Measurements from ENCODE around the gene CLPX. TPM values are rescaled to one million over a fixed set of nuclear protein-coding genes. Genes with fewer than 3 reads are reported as not detected.

CLPX gene
- total and polyA plus RNA-seq, 9 of the 15 experiments (the other 6 are each of a cell fraction or from before 2014, with no cell fraction given), result 11.2 to 83.3 (median 51.3) TPM

- Histone ChIP-seq H3K4me1 (replicated peaks in 1 of 2; ENCODE audit: control insufficient read depth in 2 of 2, insufficient read depth in 2 of 2, low read length in 2 of 2) (no peaks in the 10 kb centered on the region), H3K79me2 (ENCODE audit: control insufficient read depth, insufficient read depth, low read length) (peaks cover 2% of the 10 kb centered on the region; the same call in 1 of the 3 replicates), H3K9ac (ENCODE audit: insufficient read depth in 1 of 2, low read depth in 2 of 2, low read length in 2 of 2) (no peak overlapping the region), H3K27me3 (ENCODE audit: control insufficient read depth in 2 of 2, insufficient read depth in 2 of 2, low read length in 2 of 2) (no peaks in the 10 kb centered on the region), H2AFZ (ENCODE audit: low read depth, low read length) (no peak overlapping the region), H3K27ac (ENCODE audit: extremely low read depth, low read depth, low read length) (no peak overlapping the region), H3K4me2 (ENCODE audit: insufficient read depth, low read length) (no peak overlapping the region), H3K9me1 (ENCODE audit: control insufficient read depth, insufficient read depth, low read length) (no peaks in the 10 kb centered on the region), H4K20me1 (replicated peaks; ENCODE audit: control insufficient read depth, insufficient read depth, low read length) (no peaks in the 10 kb centered on the region), H3K4me3 (no peak overlapping the region), H3K9me3 (replicated peaks; ENCODE audit: control insufficient read depth, insufficient read depth, low read depth, low read length) (no peaks in the 10 kb centered on the region), H3K36me3 (ENCODE audit: control insufficient read depth, insufficient read depth, low read length) (peaks cover 65% of the 10 kb centered on the region; the same call in 2 of the 3 replicates)
- 98% methylated on average over 5 of the region's 5 CpGs for WGBS (ENCODE audit: insufficient coverage, low coverage, missing lambda C conversion rate)
- in situ Hi-C loops (cut with MboI), result no loop called here
- intact Hi-C loops (cut with micrococcal nuclease), result no loop called here
- FAIRE-seq (no peak), ATAC-seq (no peak), DNase-seq (ENCODE audit: extremely low read depth in 1 of 4, low spot score in 3 of 4) (no peak)
- TF ChIP-seq NUFIP1 (IDR thresholded peaks at IDR 0.05; ENCODE audit: partially characterized antibody) (no peak), ZBTB7A (IDR thresholded peaks at IDR 0.05; ENCODE audit: borderline replicate concordance, control insufficient read depth, low read depth, low read length) (no peak), ZBTB5 (IDR thresholded peaks at IDR 0.05) (no peak), L3MBTL2 (IDR thresholded peaks at IDR 0.05) (no peak)
- CTCF ChIA-PET (ENCODE audit: low intra/inter-chr PET ratio), result no interaction called here
- no TSS peak for BruUV-seq (replicated peaks)
- POLR2A ChIA-PET, result interaction anchor here (0.7 to 1.3 kb wide), 4 partner anchors 12 to 132 kb away, joined by 3 to 5 read pairs (median 4); partner anchors contain the start of gene CLPX
Measured at GRCh38 chr15:65172531-65172930, 12.6 kb downstream of the CLPX start.

Data from K562 (cell line).